ENCODE results near the gene DCDC1. TPM values are rescaled to one million over a fixed set of nuclear protein-coding genes. Genes with fewer than 3 reads are reported as not detected.

DCDC1 gene
- total RNA-seq, 1 experiment from 2014 or later = 2.2 TPM

- no peak for DNase-seq
- Histone ChIP-seq H3K36me3 (ENCODE audit: low read depth) (no peaks in the 10 kb centered on the region), H3K4me2 (no peak overlapping the region), H3K4me1 (replicated peaks; ENCODE audit: insufficient read depth) (no peaks in the 10 kb centered on the region), H2AFZ (no peak overlapping the region), H3K4me3 (no peak overlapping the region), H4K20me1 (ENCODE audit: insufficient read depth) (no peaks in the 10 kb centered on the region; the same call in 1 of the 2 replicates), H3K27me3 (ENCODE audit: insufficient read depth, low read depth) (peaks cover 17% of the 10 kb centered on the region), H3K9me2 (ENCODE audit: insufficient read depth) (no peaks in the 10 kb centered on the region), H3K9me3 (ENCODE audit: insufficient read depth, low read depth) (no peaks in the 10 kb centered on the region), H3K27ac (no peak overlapping the region), H3K79me2 (ENCODE audit: low read depth) (no peaks in the 10 kb centered on the region), H3F3A (ENCODE audit: insufficient read depth, low read depth) (no peaks in the 10 kb centered on the region)
- ChIA-PET CTCF (no interaction called here), POLR2A (ENCODE audit: unreplicated experiment) (no interaction called here)
- intact Hi-C loops (cut with micrococcal nuclease; ENCODE audit: unreplicated experiment) = no loop called here
- TF ChIP-seq EZH2 (IDR thresholded peaks at IDR 0.05; ENCODE audit: low read depth) = no peak
- TF ChIP-seq CTCF (conservative IDR thresholded peaks at IDR 0.05) = no peak
- BruUV-seq (replicated peaks) = no TSS peak
These were observed 431.4 kb downstream of the DCDC1 start for GRCh38 chr11:30938171-30938570.

- TF ChIP-seq CTCF (conservative IDR thresholded peaks at IDR 0.05) (no peak), EZH2 (IDR thresholded peaks at IDR 0.05; ENCODE audit: low read depth) (no peak)
- Histone ChIP-seq H3K36me3 (ENCODE audit: low read depth) (no peaks in the 10 kb centered on the region), H3K27ac (no peak overlapping the region), H3K4me2 (no peak overlapping the region), H2AFZ (no peak overlapping the region), H3K4me1 (replicated peaks; ENCODE audit: insufficient read depth) (no peaks in the 10 kb centered on the region), H3K4me3 (no peak overlapping the region), H4K20me1 (ENCODE audit: insufficient read depth) (no peaks in the 10 kb centered on the region; the same call in 1 of the 2 replicates), H3F3A (ENCODE audit: insufficient read depth, low read depth) (no peaks in the 10 kb centered on the region), H3K9me2 (ENCODE audit: insufficient read depth) (no peaks in the 10 kb centered on the region), H3K27me3 (ENCODE audit: insufficient read depth, low read depth) (0 out of 2 replicates have a peak, but pooled peaks cover 8% of the 10 kb centered on the region), H3K9me3 (ENCODE audit: insufficient read depth, low read depth) (no peaks in the 10 kb centered on the region), H3K79me2 (ENCODE audit: low read depth) (no peaks in the 10 kb centered on the region)
- POLR2A ChIA-PET (ENCODE audit: unreplicated experiment) = no interaction called here
- no TSS peak for BruUV-seq (replicated peaks)
- DNase-seq = no peak
- intact Hi-C loops (cut with micrococcal nuclease; ENCODE audit: unreplicated experiment) = no loop called here
- CTCF ChIA-PET = no interaction called here
These were observed 433.0 kb downstream of the DCDC1 start for GRCh38 chr11:30936491-30936890.

GRCh38 chr11:30935861-30936260 lies 433.7 kb downstream of the DCDC1 start:
- Histone ChIP-seq H3K27me3 (ENCODE audit: insufficient read depth, low read depth) (0 out of 2 replicates have a peak, but pooled peaks cover 8% of the 10 kb centered on the region), H2AFZ (no peak overlapping the region), H4K20me1 (ENCODE audit: insufficient read depth) (no peaks in the 10 kb centered on the region; the same call in 1 of the 2 replicates), H3K4me1 (replicated peaks; ENCODE audit: insufficient read depth) (no peaks in the 10 kb centered on the region), H3K36me3 (ENCODE audit: low read depth) (no peaks in the 10 kb centered on the region), H3F3A (ENCODE audit: insufficient read depth, low read depth) (no peaks in the 10 kb centered on the region), H3K79me2 (ENCODE audit: low read depth) (no peaks in the 10 kb centered on the region), H3K27ac (no peak overlapping the region), H3K4me2 (no peak overlapping the region), H3K9me2 (ENCODE audit: insufficient read depth) (no peaks in the 10 kb centered on the region), H3K4me3 (no peak overlapping the region), H3K9me3 (ENCODE audit: insufficient read depth, low read depth) (no peaks in the 10 kb centered on the region)
- CTCF ChIA-PET = no interaction called here
- no TSS peak for BruUV-seq (replicated peaks)
- POLR2A ChIA-PET (ENCODE audit: unreplicated experiment) = no interaction called here
- intact Hi-C loops (cut with micrococcal nuclease; ENCODE audit: unreplicated experiment) = no loop called here
- no peak for DNase-seq
- no peak for TF ChIP-seq CTCF (conservative IDR thresholded peaks at IDR 0.05)
- no peak for TF ChIP-seq EZH2 (IDR thresholded peaks at IDR 0.05; ENCODE audit: low read depth)
